Astrocyte of the hippocampus (primary cell): ENCODE data around the gene RNF26.

Experiments
- DNase-seq: peaks from one replicate; pipeline ENCODE4 v3.0.0; 2011; ENCODE audit warnings: low read depth, low spot score

Gene RNF26

DNA sequence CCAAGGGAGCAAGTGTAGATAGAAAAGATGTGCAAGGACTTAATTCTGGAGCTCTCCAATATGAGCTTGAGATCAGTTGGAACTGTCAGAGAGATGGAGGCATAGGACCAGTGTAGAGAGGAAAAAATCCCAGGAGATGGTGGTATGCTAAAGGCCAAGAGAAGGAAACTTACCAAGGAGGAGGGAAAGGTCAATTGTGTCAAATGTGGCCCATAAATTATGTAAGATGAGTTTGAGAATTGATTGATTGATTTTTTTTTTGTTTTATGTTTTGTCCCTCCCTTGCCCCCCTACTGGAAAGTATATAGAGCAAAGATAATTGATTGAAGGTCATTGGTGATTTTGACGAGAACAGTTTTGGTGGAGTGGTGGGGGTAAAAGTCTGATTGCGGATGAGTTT is 50.0 kb downstream of the RNF26 start:
- no peak for DNase-seq
